ENCODE results near the gene CXCL8.

CXCL8 gene

GRCh38 chr4:73780834-73781233 lies 40.5 kb downstream of the CXCL8 start:
- whole genome bisulfite sequencing (ENCODE audit: insufficient coverage, insufficient read length), result no CpG with 5 or more reads among the region's 2 CpGs
- H3K9me3 ChIP-seq (ENCODE audit: control insufficient read depth, insufficient read depth, low read length), result no peaks in the 10 kb centered on the region

GRCh38 chr4:73788411-73788810 lies 48.0 kb downstream of the CXCL8 start:
- no peak overlapping the region for H3K4me3 ChIP-seq (ENCODE audit: low read length)
- H3K27ac ChIP-seq (ENCODE audit: low read length), result no peak overlapping the region
- no peaks in the 10 kb centered on the region for H3K36me3 ChIP-seq (ENCODE audit: control insufficient read depth, insufficient read depth, low read length)
- H3K4me1 ChIP-seq (ENCODE audit: control insufficient read depth, insufficient read depth, low read length), result no peaks in the 10 kb centered on the region
- WGBS (ENCODE audit: insufficient coverage, insufficient read length), result no CpG with 5 or more reads among the region's 2 CpGs
- DNase-seq (ENCODE audit: low read depth, low spot score), result no peak
- H3K27me3 ChIP-seq (ENCODE audit: control insufficient read depth, insufficient read depth, low read length), result no peaks in the 10 kb centered on the region
- H3K9me3 ChIP-seq (ENCODE audit: control insufficient read depth, insufficient read depth, low read length), result no peaks in the 10 kb centered on the region

More at GRCh38 chr4:73780834-73781233, 40.5 kb downstream of the CXCL8 start:
- Histone ChIP-seq H3K36me3 (ENCODE audit: control insufficient read depth, insufficient read depth, low read length) (no peaks in the 10 kb centered on the region), H3K4me1 (ENCODE audit: control insufficient read depth, insufficient read depth, low read length) (no peaks in the 10 kb centered on the region; the same call in 1 of the 2 replicates), H3K27me3 (ENCODE audit: control insufficient read depth, insufficient read depth, low read length) (no peaks in the 10 kb centered on the region), H3K27ac (ENCODE audit: low read length) (no peak overlapping the region), H3K4me3 (ENCODE audit: low read length) (no peak overlapping the region)
- no peak for DNase-seq (ENCODE audit: low read depth, low spot score)

Data from iPS DF 6.9 (cell line).